Smooth muscle cell of the pulmonary artery (primary cell): ENCODE measurements around the gene TUBGCP3. TPM values are rescaled to one million over a fixed set of nuclear protein-coding genes. Genes with fewer than 3 reads are reported as not detected.

Experiments
- total RNA-seq: library from RNA; depleted of rRNA; stranded (reverse); fragments of >200 nt; gene quantifications from 2 replicates; pipeline ENCODE4 v1.2.3, GENCODE V29; 2014

TUBGCP3 gene, protein sequence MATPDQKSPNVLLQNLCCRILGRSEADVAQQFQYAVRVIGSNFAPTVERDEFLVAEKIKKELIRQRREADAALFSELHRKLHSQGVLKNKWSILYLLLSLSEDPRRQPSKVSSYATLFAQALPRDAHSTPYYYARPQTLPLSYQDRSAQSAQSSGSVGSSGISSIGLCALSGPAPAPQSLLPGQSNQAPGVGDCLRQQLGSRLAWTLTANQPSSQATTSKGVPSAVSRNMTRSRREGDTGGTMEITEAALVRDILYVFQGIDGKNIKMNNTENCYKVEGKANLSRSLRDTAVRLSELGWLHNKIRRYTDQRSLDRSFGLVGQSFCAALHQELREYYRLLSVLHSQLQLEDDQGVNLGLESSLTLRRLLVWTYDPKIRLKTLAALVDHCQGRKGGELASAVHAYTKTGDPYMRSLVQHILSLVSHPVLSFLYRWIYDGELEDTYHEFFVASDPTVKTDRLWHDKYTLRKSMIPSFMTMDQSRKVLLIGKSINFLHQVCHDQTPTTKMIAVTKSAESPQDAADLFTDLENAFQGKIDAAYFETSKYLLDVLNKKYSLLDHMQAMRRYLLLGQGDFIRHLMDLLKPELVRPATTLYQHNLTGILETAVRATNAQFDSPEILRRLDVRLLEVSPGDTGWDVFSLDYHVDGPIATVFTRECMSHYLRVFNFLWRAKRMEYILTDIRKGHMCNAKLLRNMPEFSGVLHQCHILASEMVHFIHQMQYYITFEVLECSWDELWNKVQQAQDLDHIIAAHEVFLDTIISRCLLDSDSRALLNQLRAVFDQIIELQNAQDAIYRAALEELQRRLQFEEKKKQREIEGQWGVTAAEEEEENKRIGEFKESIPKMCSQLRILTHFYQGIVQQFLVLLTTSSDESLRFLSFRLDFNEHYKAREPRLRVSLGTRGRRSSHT
- total RNA-seq, result 16.2 and 18.2 TPM in 2 replicates

DNA sequence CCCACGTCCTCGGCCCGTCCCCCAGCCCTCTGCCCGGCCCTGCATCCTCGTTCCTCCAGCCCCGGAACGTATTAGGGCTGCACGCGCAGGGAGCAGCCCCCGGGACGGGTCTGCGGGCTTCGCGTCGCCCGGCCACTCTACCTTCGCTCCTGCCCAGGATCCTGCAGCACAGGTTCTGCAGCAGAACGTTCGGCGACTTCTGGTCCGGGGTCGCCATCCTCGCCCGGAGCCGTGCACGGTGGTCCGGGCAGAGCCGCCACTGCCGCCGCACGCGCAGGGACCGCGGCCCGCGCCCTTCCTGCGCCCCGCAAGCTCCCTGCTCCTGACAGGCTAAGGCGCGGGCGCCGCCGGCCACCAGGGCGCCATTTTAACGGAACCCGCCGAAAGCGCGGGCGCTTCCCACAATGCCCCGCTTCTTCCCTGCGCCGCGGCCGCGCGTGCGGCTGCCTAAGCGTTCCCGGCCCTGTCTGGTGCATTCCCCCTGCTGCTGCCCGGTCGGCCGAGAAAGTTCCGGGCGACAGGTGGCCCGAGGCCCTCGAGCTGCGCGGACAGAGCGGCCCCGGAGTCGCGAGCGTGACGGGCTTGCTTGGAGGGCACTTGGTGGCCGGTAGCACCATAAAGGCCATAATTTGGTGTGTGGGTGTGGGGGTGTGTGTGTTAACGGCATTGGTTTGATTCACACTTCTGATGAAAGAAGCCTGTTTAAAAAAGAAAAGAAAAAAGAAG, at the start of gene TUBGCP3:
Gene TUBGCP3 (minus strand): TSS at position 390 of the 726 bp plus-strand sequence. CDS start 173 bp downstream, at position 217.

Other genes with a start within 250 kb of the TUBGCP3 start
- gene SPACA7, start 211.8 kb downstream of the TUBGCP3 start, total RNA-seq, result not detected in 2 replicates
- 13.6 and 23.8 TPM in 2 replicates for gene ATP11A, start 101.9 kb upstream of the TUBGCP3 start, total RNA-seq